ENCODE data around the gene YY1. TPM values are rescaled to one million over a fixed set of nuclear protein-coding genes. Genes with fewer than 3 reads are reported as not detected.
A peak's percentile ranks its signal among the peaks of the same experiment; 100 is the strongest.

The YY1 gene
- total and polyA plus RNA-seq, 9 of the 15 experiments (the other 6 are each of a cell fraction or from before 2014, with no cell fraction given), result 20.8 to 74.2 (median 46.7) TPM

DNA sequence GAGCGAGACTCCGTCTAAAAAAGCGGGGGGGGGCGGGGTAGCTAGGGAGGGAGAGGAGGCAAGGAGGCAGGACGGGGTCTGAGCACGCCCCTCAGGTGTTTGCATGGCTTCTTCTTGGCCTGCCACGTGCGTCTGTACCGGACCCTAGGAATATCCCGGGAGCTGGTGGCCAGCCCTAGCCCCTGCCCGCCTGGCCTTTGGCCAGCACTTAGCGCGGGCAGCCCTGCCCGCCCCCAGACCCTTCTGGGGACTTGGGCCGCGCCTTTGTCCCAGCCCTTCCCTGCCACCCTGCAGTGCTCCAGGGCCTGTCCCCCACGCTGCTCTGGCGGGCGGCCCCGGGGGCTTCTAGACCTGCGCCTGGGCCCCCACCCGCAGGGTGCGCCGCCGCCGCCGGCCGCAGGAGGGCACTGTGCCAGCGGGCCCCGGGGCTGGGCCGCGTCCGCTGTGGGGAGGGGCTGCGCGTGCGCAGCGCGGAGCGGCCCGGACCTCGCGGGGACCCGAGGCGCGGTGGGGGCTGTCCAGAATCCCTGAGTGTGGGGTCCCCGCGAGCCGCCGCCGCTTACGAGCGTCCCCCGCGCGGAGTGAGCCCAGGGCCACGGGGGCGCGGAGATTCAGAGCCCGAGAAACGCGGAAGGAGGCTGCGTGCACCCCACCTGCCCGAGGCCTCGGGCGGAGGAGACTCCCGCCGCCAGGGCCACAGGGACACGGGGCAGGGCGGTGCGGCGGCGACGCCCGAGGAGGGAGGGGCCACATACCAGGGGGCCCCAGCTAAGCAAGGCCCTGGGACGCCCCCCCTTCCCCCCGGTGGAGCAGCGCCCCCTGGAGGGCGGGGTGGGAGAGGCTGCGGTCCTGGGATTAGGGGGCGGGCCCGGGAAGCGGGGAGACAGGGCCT lies 46.3 kb downstream of the YY1 start (continued):
- TF ChIP-seq, protein P1, sequence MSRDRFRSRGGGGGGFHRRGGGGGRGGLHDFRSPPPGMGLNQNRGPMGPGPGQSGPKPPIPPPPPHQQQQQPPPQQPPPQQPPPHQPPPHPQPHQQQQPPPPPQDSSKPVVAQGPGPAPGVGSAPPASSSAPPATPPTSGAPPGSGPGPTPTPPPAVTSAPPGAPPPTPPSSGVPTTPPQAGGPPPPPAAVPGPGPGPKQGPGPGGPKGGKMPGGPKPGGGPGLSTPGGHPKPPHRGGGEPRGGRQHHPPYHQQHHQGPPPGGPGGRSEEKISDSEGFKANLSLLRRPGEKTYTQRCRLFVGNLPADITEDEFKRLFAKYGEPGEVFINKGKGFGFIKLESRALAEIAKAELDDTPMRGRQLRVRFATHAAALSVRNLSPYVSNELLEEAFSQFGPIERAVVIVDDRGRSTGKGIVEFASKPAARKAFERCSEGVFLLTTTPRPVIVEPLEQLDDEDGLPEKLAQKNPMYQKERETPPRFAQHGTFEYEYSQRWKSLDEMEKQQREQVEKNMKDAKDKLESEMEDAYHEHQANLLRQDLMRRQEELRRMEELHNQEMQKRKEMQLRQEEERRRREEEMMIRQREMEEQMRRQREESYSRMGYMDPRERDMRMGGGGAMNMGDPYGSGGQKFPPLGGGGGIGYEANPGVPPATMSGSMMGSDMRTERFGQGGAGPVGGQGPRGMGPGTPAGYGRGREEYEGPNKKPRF (IDR thresholded peaks at IDR 0.05; ENCODE audit: low read depth, low read length), result no peak
- TF ChIP-seq CBFA2T2 (conservative IDR thresholded peaks at IDR 0.05) (no peak), RNF2 (IDR thresholded peaks at IDR 0.05) (peak; percentile 11; the same call in 1 of the 2 replicates), SMAD3 (CRISPR knock-in tag; conservative IDR thresholded peaks at IDR 0.05) (no peak), DACH1 (IDR thresholded peaks at IDR 0.05; ENCODE audit: partially characterized antibody) (no peak), DMBX1 (CRISPR knock-in tag; IDR thresholded peaks at IDR 0.05; ENCODE audit: borderline replicate concordance) (0 out of 2 replicates have a peak, but pooled peaks have one; percentile 61), HDAC8 (tag; IDR thresholded peaks at IDR 0.05) (0 out of 2 replicates have a peak, but pooled peaks have one; percentile 19), C11orf30 (IDR thresholded peaks at IDR 0.05; ENCODE audit: low read depth) (no peak), NEUROD1 (IDR thresholded peaks at IDR 0.05; ENCODE audit: borderline replicate concordance, low read depth, low read length, partially characterized antibody) (no peak), HNRNPH1 (optimal IDR thresholded peaks at IDR 0.05; ENCODE audit: low read depth, low read length) (no peak), FOXJ3 (CRISPR knock-in tag; IDR thresholded peaks at IDR 0.05) (no peak), ZNF76 (CRISPR knock-in tag; IDR thresholded peaks at IDR 0.05; ENCODE audit: borderline replicate concordance) (no peak), HMG20B (CRISPR knock-in tag; IDR thresholded peaks at IDR 0.05) (no peak), HOXB6 (CRISPR knock-in tag; IDR thresholded peaks at IDR 0.05; ENCODE audit: borderline replicate concordance) (no peak), CHD2 (IDR thresholded peaks at IDR 0.05; ENCODE audit: low read depth, low read length) (0 out of 2 replicates have a peak, but pooled peaks have one; percentile 31), TAF15 (IDR thresholded peaks at IDR 0.05; ENCODE audit: low read depth, low read length) (no peak), FOXP1 (CRISPR knock-in tag; IDR thresholded peaks at IDR 0.05) (no peak), RB1 (IDR thresholded peaks at IDR 0.05; ENCODE audit: low read depth) (peak; percentile 66; the same call in 1 of the 2 replicates)
- TF ChIP-seq, protein P2, sequence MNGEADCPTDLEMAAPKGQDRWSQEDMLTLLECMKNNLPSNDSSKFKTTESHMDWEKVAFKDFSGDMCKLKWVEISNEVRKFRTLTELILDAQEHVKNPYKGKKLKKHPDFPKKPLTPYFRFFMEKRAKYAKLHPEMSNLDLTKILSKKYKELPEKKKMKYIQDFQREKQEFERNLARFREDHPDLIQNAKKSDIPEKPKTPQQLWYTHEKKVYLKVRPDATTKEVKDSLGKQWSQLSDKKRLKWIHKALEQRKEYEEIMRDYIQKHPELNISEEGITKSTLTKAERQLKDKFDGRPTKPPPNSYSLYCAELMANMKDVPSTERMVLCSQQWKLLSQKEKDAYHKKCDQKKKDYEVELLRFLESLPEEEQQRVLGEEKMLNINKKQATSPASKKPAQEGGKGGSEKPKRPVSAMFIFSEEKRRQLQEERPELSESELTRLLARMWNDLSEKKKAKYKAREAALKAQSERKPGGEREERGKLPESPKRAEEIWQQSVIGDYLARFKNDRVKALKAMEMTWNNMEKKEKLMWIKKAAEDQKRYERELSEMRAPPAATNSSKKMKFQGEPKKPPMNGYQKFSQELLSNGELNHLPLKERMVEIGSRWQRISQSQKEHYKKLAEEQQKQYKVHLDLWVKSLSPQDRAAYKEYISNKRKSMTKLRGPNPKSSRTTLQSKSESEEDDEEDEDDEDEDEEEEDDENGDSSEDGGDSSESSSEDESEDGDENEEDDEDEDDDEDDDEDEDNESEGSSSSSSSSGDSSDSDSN (IDR thresholded peaks at IDR 0.05; ENCODE audit: borderline replicate concordance in 1 of 2, low read depth in 2 of 2, low read length in 2 of 2), result no peak
- TF ChIP-seq, protein P3, sequence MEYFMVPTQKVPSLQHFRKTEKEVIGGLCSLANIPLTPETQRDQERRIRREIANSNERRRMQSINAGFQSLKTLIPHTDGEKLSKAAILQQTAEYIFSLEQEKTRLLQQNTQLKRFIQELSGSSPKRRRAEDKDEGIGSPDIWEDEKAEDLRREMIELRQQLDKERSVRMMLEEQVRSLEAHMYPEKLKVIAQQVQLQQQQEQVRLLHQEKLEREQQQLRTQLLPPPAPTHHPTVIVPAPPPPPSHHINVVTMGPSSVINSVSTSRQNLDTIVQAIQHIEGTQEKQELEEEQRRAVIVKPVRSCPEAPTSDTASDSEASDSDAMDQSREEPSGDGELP (CRISPR knock-in tag; IDR thresholded peaks at IDR 0.05; ENCODE audit: borderline replicate concordance), result peak; percentile 65; the same call in 1 of the 2 replicates
- TF ChIP-seq, protein P4, sequence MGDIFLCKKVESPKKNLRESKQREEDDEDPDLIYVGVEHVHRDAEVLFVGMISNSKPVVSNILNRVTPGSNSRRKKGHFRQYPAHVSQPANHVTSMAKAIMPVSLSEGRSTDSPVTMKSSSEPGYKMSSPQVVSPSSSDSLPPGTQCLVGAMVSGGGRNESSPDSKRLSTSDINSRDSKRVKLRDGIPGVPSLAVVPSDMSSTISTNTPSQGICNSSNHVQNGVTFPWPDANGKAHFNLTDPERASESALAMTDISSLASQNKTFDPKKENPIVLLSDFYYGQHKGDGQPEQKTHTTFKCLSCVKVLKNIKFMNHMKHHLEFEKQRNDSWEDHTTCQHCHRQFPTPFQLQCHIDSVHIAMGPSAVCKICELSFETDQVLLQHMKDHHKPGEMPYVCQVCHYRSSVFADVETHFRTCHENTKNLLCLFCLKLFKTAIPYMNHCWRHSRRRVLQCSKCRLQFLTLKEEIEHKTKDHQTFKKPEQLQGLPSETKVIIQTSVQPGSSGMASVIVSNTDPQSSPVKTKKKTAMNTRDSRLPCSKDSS (IDR thresholded peaks at IDR 0.05; ENCODE audit: low read depth, partially characterized antibody), result no peak
